GM21515 (cell line): Measurements from ENCODE around the gene CORO7.
"Not testable (repeated sequence)": the region's sequence is repeated elsewhere in the genome, so short reads cannot be mapped to it uniquely, and the experiment has no call there.

Experiments used
- ATAC-seq: cut with Tn5 transposase; IDR thresholded peaks from one replicate; pipeline ENCODE4 v1.9.1; 2021; ENCODE audit not compliant: unreplicated experiment

CORO7 gene

DNA sequence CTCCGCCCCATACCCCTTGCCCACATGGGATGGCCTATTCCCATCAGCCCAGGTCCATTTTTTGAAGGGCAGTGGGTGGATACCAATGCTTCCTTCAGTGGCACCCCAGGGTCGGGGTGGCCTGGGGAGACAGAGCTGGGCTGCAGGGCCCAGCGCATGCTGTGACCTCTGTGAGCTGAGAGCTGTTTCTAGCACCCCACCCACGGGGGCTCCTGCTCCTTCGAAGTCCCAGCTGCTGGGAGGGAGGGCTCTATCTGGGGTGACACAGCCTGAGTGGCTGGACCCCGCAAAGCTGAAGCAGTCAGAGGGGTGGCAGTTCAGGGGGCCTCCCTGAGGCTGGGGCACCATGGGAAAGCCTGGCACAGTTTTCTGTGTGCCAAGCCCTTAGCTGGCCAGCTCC lies 76.0 kb downstream of the CORO7 start:
- ATAC-seq: no peak

DNA sequence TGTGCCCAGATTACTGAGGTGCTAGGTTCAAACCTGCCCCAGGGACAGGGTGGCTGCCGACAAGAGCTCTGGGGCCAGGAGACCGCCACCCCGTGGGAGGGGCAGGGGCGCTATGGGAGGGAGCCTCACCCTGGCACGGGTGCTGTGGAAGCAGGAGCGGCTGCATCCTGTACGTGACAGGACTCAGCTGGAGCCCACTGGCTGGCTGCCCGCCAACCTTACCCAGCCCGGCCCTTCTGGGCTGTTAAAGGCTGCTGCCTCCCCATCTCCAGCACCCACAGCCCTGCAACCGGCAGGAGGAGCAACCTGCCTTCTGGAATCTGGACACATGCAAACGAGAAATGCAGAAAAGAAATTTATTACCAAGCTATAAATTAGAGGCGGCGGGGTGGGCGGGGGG lies 76.5 kb downstream of the CORO7 start:
- ATAC-seq: no peak

DNA sequence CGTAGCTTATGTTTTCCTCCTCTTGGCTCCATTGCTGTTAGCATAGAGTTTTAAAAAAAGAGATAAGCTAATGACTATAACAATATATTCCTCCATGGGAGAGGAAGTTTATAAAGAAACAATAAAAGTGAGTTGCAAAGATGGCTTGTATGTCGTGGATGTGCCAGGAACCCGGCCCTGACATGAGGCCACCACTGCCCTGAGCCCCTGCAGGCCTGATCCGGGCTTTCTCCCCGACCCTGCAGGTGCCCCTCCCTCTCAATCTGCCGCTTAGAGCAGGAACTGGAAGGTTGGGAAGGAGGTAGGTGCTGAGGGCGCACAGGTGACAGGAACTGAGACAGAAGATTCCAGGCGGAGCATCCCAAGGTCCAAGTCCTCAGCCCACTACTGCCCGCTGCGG lies 76.9 kb downstream of the CORO7 start:
- no peak for ATAC-seq

DNA sequence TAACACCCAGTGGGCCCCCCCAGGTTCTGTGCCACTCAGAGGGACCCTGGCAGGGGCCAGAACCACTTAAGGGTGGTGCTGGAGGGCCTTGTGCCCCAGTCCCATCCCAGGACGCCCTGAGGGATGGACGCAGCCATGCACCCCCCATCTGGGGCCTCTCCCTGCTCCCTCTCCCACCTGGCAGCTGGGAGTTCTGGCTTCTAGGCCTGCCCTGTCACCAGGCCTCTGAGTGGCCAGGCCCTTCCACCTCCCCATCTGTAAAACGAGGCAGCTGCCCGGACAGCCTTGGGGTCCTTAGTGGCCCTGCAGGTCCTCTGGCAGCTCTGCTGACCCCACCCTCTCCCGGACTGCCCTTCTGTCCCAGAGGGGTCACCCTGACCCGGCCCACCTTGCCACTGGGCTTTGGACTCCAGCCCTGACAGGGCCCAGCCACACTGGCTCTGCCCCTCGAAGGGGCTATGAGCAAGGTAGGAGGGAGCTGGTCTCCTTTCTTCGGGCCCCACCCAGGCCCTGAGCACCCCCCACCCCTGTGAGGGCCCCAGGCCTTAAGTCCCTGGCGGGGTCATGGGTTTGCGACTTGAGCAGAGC lies 77.6 kb downstream of the CORO7 start:
- no peak for ATAC-seq

DNA sequence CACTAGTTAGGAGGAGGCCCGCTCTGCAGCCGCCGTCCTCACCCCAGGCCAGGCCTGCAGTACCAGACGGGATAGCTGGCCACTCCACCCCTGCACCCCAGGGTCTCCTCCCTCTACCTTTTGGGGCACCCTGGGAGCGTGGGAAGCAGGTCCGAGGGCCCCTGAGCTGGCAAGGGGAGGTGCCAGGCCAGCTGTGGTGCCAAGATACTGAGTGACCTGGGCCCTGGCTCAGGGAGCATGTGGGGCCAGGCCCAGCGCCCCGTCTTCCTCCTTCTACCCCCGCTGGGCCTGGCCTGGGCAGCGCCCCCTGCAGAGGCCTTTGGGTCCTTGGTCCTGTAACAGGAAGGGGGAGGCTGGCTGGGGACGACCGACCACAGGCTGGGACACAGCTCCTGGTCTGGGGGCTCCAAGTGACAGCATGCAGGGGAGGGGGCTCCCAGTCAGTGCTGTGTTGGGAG lies 78.2 kb downstream of the CORO7 start:
- no peak for ATAC-seq

DNA sequence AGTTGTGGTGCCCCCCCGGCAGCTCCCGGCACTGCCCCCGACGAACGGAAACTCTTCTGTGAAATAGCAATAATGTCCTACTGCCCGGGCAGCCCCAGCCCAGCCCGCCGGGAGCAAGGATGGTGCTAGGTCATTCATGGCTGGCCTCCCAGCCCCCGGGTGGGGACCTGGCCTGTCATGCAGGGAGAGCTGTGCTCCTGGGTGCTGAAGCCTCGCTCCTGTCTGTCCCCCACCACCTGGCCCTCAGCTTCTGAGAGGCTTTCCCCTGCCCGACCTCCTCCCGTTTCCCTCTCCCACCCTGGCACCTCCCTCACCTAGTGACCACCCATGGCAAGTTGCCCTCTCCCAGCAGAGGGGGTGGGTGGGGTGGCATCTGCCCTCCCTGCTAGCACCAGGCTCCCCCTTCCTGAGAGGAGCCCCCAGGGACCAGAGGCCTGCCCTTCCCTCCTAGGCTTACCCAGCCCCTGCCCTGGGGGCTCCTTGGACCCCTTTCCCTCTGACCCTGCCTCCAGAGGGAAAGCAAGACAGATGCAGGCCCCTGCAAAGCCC lies 78.8 kb downstream of the CORO7 start:
- no peak for ATAC-seq

DNA sequence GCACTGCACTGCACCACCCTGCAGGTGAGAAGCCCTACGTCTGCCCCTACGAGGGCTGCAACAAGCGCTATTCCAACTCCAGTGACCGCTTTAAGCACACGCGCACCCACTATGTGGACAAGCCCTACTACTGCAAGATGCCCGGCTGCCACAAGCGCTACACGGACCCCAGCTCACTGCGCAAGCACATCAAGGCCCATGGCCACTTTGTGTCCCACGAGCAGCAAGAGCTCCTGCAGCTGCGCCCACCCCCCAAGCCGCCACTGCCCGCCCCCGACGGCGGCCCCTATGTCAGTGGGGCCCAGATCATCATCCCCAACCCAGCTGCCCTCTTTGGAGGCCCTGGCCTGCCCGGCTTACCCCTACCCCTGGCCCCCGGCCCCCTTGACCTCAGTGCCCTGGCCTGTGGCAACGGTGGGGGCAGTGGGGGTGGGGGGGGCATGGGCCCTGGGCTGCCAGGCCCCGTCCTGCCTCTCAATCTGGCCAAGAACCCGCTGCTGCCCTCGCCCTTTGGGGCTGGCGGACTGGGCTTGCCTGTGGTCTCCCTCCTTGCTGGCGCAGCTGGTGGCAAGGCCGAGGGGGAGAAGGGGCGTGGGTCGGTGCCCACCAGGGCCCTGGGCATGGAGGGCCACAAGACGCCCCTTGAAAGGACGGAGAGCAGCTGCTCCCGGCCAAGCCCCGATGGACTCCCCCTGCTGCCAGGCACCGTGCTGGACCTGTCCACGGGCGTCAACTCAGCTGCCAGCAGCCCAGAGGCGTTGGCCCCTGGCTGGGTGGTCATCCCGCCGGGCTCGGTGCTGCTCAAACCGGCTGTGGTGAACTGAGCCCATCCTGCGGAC lies 79.5 kb downstream of the CORO7 start:
- no peak for ATAC-seq

DNA sequence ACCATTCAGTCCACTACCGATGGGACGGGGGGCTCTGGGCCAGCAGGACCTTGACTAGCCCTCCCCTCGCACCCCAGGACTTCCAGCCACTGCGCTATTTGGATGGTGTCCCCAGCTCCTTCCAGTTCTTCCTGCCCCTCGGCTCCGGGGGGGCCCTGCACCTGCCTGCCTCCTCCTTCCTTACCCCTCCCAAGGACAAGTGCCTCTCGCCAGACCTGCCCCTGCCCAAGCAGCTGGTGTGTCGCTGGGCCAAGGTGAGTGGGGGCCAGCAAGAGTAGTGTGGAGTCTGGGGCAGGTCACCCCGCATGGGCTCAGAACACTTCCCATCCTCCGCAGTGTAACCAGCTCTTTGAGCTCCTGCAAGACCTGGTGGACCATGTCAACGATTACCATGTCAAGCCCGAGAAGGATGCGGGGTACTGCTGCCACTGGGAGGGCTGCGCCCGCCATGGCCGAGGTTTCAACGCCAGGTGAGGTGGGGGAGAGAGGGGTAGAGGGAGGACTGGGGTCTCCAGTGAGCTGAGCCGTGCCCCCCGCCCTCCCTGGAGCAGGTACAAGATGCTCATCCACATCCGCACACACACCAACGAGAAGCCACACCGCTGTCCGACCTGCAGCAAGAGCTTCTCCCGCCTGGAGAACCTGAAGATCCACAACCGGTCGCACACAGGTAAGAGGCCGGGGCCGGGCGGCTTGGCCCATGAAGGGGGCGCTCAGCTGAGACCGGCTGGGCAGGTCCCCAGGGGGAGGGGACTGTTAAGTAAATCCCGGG lies 81.5 kb downstream of the CORO7 start:
- ATAC-seq: no peak

DNA sequence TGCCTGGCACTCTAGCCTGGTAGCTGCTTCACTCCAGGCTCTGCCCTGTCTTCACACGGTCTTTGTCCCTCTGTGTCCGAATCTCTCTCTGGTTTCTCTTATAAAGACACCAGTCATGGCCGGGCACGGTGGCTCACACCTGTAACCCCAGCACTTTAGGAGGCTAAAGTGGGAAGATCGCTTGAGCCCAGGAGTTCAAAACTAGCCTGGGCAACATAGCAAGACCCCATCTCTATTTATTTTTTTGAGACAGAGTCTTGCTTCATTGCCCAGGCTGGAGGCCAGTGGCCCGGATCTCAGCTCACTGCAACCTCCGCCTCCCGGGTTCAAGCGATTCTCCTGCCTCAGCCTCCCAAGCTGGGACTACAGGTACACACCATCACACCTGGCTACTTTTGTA lies 82.7 kb downstream of the CORO7 start:
- ATAC-seq: not testable (repeated sequence)

DNA sequence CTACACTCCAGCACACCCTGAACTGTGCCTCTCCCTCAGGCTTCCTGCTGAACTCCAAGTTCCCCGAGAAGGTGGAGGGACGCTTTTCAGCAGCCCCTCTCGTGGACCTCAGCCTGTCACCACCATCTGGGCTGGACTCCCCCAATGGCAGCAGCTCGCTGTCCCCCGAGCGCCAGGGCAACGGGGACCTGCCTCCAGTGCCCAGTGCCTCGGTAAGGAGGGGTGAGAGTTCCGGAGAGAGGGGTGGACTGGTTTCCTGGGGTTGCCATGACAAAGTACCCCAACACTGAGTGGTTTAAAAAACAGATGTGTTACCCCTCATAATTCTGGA lies 83.1 kb downstream of the CORO7 start:
- ATAC-seq: no peak

DNA sequence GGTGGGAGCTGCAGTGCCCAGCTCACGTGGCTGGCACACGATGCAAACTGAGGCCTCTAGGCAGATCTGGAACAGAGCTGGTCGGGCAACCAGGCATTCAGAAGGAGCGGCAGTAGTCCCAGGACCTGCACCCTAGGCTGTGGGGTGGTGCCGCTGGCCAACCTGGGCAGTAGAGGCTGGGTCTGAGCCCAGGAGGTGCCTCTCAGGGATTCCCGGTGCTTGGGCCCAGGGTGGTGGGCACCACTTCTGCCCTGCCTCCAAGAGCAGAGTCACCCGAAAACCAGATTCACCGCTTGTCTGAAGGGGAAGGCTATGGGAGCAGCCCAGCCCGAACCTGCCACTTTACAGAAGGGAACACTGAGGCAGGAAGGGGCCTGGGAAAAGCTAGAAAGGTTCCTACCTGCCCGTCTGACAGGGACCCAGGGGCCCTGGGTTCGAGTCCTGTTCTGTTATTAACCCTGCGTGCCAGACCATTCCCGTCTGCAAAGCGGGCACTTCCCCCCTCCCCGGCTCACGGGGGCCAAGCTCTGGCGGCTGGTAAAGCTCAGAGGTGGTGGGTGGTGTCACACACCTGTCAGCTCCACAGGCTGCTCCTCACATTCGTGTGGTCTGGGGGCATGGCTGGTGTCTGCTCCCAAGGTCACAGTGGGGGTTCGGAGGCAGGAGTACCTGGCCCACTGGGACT lies 83.6 kb downstream of the CORO7 start:
- no peak for ATAC-seq

DNA sequence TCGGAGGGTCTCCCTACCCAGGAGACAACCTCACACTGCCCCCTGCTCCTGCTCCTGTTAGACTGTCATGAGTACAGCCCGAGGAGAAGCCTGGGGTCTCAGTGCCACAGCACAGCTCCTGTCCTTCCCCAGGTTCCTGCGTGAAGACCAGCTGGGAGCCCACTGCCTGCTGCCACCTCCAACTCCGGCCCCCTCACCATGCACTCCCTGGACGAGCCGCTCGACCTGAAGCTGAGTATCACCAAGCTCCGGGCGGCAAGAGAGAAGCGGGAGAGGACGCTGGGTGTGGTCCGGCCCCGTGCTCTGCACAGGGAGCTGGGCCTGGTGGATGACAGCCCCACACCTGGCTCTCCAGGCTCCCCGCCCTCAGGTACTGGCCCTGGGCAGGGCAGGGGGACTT lies 84.3 kb downstream of the CORO7 start:
- no peak for ATAC-seq

DNA sequence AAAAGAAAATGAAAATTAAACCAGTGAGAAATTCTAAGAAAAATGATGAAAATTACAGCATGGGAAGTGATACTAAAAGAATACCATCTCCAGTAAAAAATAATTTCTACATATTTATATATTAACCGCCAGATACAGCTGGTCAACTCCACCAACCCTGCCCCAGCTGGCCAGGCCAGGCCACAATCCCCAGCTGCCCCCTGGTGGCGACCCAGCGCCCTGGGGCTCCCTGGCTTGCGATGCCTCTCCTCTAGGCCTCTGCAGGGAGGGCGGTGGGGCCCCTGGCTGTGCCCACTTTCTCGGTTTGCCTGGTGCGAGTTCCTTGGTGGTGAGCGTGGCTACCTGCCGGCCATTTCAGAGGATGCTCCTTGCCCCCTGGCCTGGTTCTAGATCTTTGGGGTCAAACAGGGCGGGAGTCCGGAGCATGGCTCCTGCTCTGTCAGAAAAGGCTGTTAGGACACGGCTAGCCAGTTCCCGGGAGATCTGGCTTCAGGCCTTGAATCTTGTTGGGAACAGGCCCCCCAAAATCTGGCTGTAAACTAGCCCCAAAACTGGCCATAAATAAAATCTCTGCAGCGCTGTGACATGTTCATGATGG lies 86.0 kb downstream of the CORO7 start:
- no peak for ATAC-seq

DNA sequence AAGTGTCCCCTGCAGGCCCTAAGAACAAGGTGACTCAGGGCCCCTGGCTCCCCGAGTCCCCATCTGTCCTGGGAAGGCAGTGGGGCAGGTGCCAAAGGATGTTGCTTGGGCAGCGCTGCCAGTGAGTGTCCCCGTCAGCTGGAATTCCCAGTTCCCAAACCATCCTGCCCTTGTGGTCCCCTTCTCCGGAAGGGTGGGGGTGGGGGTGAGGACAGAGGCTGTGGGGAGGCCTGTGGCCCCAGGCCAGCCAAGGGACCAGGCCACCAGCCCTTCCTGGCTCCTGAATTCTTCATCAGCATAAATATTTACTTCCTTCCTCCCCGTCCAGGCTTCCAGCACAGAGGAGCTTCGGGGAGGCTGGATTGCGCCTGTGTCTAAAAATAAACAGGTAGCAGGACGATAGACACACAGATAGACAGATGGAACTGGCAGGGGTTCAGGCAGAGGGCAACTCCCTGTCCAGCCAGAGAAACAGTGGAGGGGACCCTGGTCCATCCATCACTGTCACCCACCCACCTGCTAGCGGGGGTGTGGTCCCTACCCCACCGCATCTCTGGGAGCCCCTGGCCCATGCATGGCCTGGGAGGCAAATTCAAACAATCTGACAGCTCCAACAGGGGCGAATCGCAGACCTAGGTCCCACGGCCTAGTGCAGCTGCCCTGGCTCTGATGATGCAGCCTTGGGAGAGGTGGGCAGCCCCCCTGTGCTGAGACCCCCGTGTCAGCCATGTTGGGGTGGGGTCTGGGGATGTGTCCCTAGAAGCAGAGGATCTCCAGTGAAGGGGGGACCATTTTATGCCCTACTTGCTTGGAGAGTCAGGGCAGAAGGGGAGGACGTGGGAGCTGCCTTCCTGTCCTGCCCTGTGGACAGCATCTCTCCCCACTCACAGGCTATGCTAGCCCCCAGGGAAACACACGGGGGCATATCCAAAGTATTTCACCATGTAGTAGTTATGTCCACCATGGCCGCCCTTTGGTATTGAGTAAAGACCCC lies 87.3 kb downstream of the CORO7 start:
- no peak for ATAC-seq

DNA sequence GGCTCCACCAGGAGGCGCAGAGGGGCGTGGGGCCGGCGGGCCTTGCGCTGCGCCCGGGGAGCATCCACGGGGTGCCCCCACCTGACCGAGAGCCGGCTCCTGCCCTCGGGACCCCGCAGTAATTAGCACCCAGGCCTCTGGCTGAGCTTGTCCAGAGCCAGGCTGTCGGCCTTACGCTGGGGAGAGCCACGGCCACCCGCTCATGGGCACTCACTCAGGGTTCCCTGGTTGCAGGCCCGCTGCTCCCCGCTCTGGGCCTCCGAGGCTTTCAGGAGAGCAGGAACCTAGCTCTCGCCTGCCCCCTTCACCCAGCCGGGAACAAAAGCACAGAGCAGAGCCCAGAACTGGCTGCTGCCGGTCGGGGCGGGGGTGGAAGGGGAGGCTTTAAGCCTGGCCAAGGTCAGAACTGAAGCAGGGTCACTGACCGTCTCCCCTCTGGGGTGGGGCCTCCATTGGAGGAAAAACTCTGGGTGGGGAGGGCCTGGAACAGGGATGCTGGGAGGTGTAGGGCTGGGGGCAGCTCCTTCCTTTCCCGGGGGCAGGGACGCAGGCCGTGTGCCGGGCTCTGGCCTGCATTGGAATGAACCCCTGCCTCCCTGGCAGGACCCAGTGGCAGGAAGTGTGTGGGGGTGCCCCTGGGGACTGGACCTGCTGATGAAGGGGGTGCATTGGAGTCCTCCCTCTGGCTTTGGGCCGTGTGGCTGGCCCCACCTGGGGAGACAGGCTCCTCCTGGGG lies 88.2 kb downstream of the CORO7 start:
- no peak for ATAC-seq

DNA sequence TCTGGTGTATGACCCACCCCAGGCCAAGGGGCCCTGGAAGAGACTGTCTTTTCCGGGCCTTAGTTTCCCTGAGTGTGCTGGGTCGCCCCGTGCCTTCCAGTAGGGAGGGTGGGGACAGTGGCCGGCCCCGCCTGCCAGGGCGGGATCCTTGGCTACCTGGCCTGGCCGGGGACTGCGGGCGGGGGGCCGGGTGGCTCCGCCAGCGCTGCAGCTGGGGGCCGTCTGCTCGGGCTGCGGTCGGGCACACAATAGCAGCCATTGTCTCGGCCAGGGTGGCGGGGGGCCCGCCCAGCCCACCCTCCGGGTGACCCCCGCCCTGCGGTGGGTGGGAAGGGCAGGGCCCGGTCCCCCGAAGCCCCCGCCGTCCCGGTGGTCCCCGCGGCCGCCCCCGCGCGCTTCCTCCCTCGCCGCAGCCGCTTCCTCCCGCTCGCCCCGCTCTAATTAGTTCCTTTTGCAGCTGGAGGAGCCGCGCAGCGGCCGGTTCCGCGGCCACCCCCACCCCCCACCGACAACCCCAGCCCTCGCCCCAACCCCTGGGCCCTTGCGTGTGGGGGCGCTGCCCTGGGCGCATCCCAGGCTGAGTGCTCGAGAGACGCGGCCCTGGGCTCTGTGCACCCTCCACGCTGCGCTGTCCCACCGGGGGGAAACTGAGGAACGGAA lies 88.9 kb downstream of the CORO7 start:
- no peak for ATAC-seq

DNA sequence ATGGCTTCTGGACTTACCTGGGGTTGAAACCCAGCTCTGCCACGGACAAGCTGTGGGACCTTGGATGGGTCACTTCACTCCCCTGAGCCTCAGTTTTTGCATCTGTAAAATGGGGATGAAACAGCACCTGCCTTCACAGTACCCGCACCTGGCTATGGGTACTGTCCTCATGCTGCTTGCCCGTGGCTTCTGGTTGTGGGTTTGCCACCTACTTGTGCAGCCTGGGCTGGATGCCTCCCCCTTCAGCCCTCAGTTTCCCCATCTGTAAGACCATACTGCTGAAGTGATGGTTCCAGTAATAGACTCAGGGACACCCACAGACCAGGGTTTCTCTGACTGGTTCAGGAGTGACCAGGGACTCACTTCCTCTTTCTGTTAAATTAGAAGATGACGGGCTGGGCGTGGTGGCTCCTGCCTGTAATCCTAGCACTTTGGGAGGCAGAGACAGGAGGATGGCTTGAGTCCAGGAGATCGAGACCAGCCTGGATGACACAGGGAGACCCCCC lies 91.1 kb downstream of the CORO7 start:
- no peak for ATAC-seq
